Measurements from ENCODE around the gene GHSR.

Gene GHSR

GRCh38 chr3:172410702-172411477 is 37.4 kb downstream of the GHSR start:
- no peaks in the 10 kb centered on the region for H3K36me3 ChIP-seq (replicated peaks; ENCODE audit: low read depth, low read length)
- H3K79me2 ChIP-seq (ENCODE audit: low read length) = no peaks in the 10 kb centered on the region
- H3K9ac ChIP-seq (ENCODE audit: low read length) = no peak overlapping the region
- no peak overlapping the region for H3K27ac ChIP-seq (ENCODE audit: low read length)
- TF ChIP-seq, protein P1, sequence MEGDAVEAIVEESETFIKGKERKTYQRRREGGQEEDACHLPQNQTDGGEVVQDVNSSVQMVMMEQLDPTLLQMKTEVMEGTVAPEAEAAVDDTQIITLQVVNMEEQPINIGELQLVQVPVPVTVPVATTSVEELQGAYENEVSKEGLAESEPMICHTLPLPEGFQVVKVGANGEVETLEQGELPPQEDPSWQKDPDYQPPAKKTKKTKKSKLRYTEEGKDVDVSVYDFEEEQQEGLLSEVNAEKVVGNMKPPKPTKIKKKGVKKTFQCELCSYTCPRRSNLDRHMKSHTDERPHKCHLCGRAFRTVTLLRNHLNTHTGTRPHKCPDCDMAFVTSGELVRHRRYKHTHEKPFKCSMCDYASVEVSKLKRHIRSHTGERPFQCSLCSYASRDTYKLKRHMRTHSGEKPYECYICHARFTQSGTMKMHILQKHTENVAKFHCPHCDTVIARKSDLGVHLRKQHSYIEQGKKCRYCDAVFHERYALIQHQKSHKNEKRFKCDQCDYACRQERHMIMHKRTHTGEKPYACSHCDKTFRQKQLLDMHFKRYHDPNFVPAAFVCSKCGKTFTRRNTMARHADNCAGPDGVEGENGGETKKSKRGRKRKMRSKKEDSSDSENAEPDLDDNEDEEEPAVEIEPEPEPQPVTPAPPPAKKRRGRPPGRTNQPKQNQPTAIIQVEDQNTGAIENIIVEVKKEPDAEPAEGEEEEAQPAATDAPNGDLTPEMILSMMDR (IDR thresholded peaks at IDR 0.05; ENCODE audit: low read depth, low read length) = no peak
- no peak for TF ChIP-seq EZH2phosphoT487 (IDR thresholded peaks at IDR 0.05; ENCODE audit: low read depth)
- H3K9me3 ChIP-seq (ENCODE audit: insufficient read depth, low read length) = no peaks in the 10 kb centered on the region
- H3K4me2 ChIP-seq (ENCODE audit: low read length) = no peak overlapping the region
- H3K4me1 ChIP-seq (ENCODE audit: low read length) = no peaks in the 10 kb centered on the region
- no peak overlapping the region for H3K4me3 ChIP-seq (ENCODE audit: low read length)
- H3K27me3 ChIP-seq (ENCODE audit: low read depth, low read length) = no peaks in the 10 kb centered on the region
- no peak overlapping the region for H2AFZ ChIP-seq (ENCODE audit: low read depth, low read length)
- no peaks in the 10 kb centered on the region for H4K20me1 ChIP-seq (ENCODE audit: insufficient read depth, low read length)

- H3K9ac ChIP-seq (ENCODE audit: low read length) = no peak overlapping the region
- no peaks in the 10 kb centered on the region for H3K79me2 ChIP-seq (ENCODE audit: low read length)
- no peak for TF ChIP-seq EZH2phosphoT487 (IDR thresholded peaks at IDR 0.05; ENCODE audit: low read depth)
- TF ChIP-seq, protein P1 (IDR thresholded peaks at IDR 0.05; ENCODE audit: low read depth, low read length) = no peak
- no peak overlapping the region for H3K4me3 ChIP-seq (ENCODE audit: low read length)
- H3K4me2 ChIP-seq (ENCODE audit: low read length) = no peak overlapping the region
- no peaks in the 10 kb centered on the region for H3K9me3 ChIP-seq (ENCODE audit: insufficient read depth, low read length)
- H4K20me1 ChIP-seq (ENCODE audit: insufficient read depth, low read length) = no peaks in the 10 kb centered on the region
- no peak overlapping the region for H3K27ac ChIP-seq (ENCODE audit: low read length)
- H3K27me3 ChIP-seq (ENCODE audit: low read depth, low read length) = no peaks in the 10 kb centered on the region
- H3K36me3 ChIP-seq (replicated peaks; ENCODE audit: low read depth, low read length) = no peaks in the 10 kb centered on the region
- H2AFZ ChIP-seq (ENCODE audit: low read depth, low read length) = no peak overlapping the region
- no peaks in the 10 kb centered on the region for H3K4me1 ChIP-seq (ENCODE audit: low read length)
Measured at GRCh38 chr3:172407872-172408271, 40.4 kb downstream of the GHSR start.

GRCh38 chr3:172405914-172406313 is 42.3 kb downstream of the GHSR start:
- no peaks in the 10 kb centered on the region for H3K36me3 ChIP-seq (replicated peaks; ENCODE audit: low read depth, low read length)
- H3K27me3 ChIP-seq (ENCODE audit: low read depth, low read length) = no peaks in the 10 kb centered on the region
- no peak overlapping the region for H3K9ac ChIP-seq (ENCODE audit: low read length)
- no peak overlapping the region for H3K4me2 ChIP-seq (ENCODE audit: low read length)
- TF ChIP-seq, protein P1 (IDR thresholded peaks at IDR 0.05; ENCODE audit: low read depth, low read length) = no peak
- no peak for TF ChIP-seq EZH2phosphoT487 (IDR thresholded peaks at IDR 0.05; ENCODE audit: low read depth)
- no peak overlapping the region for H3K27ac ChIP-seq (ENCODE audit: low read length)
- H4K20me1 ChIP-seq (ENCODE audit: insufficient read depth, low read length) = no peaks in the 10 kb centered on the region
- no peak overlapping the region for H2AFZ ChIP-seq (ENCODE audit: low read depth, low read length)
- H3K4me3 ChIP-seq (ENCODE audit: low read length) = no peak overlapping the region
- no peaks in the 10 kb centered on the region for H3K79me2 ChIP-seq (ENCODE audit: low read length)
- no peaks in the 10 kb centered on the region for H3K4me1 ChIP-seq (ENCODE audit: low read length)
- no peaks in the 10 kb centered on the region for H3K9me3 ChIP-seq (ENCODE audit: insufficient read depth, low read length)

DNA sequence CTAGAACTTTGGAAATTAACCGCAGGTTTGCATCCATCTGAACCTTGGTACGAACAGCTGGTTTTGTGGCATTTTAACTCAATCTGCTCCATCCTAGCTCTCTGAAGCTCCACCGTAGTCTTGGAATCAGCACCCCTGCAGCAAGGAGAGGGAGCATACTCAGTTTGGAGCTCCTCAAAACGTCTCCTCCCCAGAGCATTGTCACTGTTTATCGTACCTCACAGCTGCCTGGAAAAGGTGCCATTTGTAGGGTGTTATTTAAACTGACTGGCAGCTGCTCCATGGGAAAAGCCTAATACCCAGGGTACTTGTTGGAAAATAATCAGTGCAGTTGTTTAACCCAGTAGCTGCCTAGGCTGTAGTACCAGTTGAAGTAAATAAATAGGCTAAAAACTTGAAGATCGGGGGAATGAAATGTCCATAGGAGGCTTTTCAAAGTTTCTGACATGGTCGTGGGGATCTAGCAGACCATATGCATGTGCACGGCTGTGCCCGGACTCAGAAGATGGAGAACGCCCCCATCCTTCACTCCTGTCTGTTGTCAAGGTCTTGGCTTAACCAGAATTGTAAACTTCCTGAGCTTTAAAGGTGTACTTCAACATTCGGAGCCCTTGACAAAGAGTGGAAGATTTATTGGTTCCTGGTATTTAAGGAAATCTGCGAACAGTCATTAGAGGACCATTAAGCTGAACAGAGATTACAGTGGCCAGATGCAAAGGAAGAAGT is 43.9 kb downstream of the GHSR start:
- Histone ChIP-seq H3K4me2 (ENCODE audit: low read length) (no peak overlapping the region), H3K36me3 (replicated peaks; ENCODE audit: low read depth, low read length) (no peaks in the 10 kb centered on the region), H3K27ac (ENCODE audit: low read length) (no peak overlapping the region), H3K9me3 (ENCODE audit: insufficient read depth, low read length) (no peaks in the 10 kb centered on the region), H3K79me2 (ENCODE audit: low read length) (no peaks in the 10 kb centered on the region), H2AFZ (ENCODE audit: low read depth, low read length) (no peak overlapping the region), H4K20me1 (ENCODE audit: insufficient read depth, low read length) (no peaks in the 10 kb centered on the region), H3K9ac (ENCODE audit: low read length) (no peak overlapping the region), H3K4me3 (ENCODE audit: low read length) (no peak overlapping the region), H3K27me3 (ENCODE audit: low read depth, low read length) (no peaks in the 10 kb centered on the region), H3K4me1 (ENCODE audit: low read length) (no peaks in the 10 kb centered on the region)
- TF ChIP-seq, protein P1 (IDR thresholded peaks at IDR 0.05; ENCODE audit: low read depth, low read length) = no peak
- TF ChIP-seq EZH2phosphoT487 (IDR thresholded peaks at IDR 0.05; ENCODE audit: low read depth) = no peak

Measured in OCI-LY3 (cell line).